H9 (cell line): ENCODE measurements around the gene ERICH4. TPM values are rescaled to one million over a fixed set of nuclear protein-coding genes. Genes with fewer than 3 reads are reported as not detected.

Experiments used
- DNase-seq: peaks from one replicate; pipeline ENCODE4 v3.0.0-alpha.2; 2017
- H2AFZ ChIP-seq: one replicate; pipeline ENCODE4 v1.6.1; 2013; ENCODE audit warnings: mild to moderate bottlenecking, low read length, control low read depth, moderate library complexity
- H2AK5ac ChIP-seq: 2 replicates; pipeline ENCODE4 v1.6.1; 2013; ENCODE audit warnings: low read length, control low read depth, mixed read lengths; ENCODE audit not compliant: insufficient read length
- H2BK120ac ChIP-seq: one replicate; pipeline ENCODE4 v1.6.1; 2013; ENCODE audit warnings: low read depth, mild to moderate bottlenecking, low read length, control low read depth, inconsistent platforms; ENCODE audit not compliant: poor library complexity, severe bottlenecking
- H2BK12ac ChIP-seq: 2 replicates; pipeline ENCODE4 v1.6.1; 2013; ENCODE audit warnings: low read length, control low read depth, mixed read lengths, low read depth; ENCODE audit not compliant: insufficient read length
- H2BK15ac ChIP-seq: 2 replicates; pipeline ENCODE4 v1.6.1; 2013; ENCODE audit warnings: low read depth, low read length, control low read depth
- H2BK20ac ChIP-seq: one replicate; pipeline ENCODE4 v1.6.1; 2013; ENCODE audit warnings: low read depth, mild to moderate bottlenecking, low read length, control low read depth, inconsistent platforms; ENCODE audit not compliant: poor library complexity, severe bottlenecking
- H2BK5ac ChIP-seq: 2 replicates; pipeline ENCODE4 v1.6.1; 2013; ENCODE audit warnings: low read length, control low read depth, mixed read lengths; ENCODE audit not compliant: insufficient read length
- H3K14ac ChIP-seq: 2 replicates; pipeline ENCODE4 v1.6.1; 2013; ENCODE audit warnings: low read length, control low read depth; ENCODE audit not compliant: insufficient read depth
- H3K18ac ChIP-seq: 2 replicates; pipeline ENCODE4 v1.6.1; 2013; ENCODE audit warnings: low read depth, mild to moderate bottlenecking, mixed read lengths, low read length, control low read depth; ENCODE audit not compliant: insufficient read length
- H3K23ac ChIP-seq: 2 replicates; pipeline ENCODE4 v1.6.1; 2013; ENCODE audit warnings: low read length, control low read depth, mixed read lengths, low read depth; ENCODE audit not compliant: insufficient read length
- H3K23me2 ChIP-seq: 2 replicates; pipeline ENCODE4 v1.6.1; 2013; ENCODE audit warnings: low read depth, mild to moderate bottlenecking, mixed read lengths, low read length, control low read depth; ENCODE audit not compliant: insufficient read length, poor library complexity, severe bottlenecking
- H3K27ac ChIP-seq: 2 replicates; pipeline ENCODE4 v1.5.1; 2013; ENCODE audit warnings: low read length, control low read depth, mixed read lengths, low read depth; ENCODE audit not compliant: insufficient read length
- H3K27me3 ChIP-seq: 2 replicates; pipeline ENCODE4 v1.6.1; 2013; ENCODE audit warnings: low read length, control low read depth, inconsistent platforms; ENCODE audit not compliant: insufficient read depth
- H3K4ac ChIP-seq: 2 replicates; pipeline ENCODE4 v1.6.1; 2013; ENCODE audit warnings: low read depth, mild to moderate bottlenecking, control low read depth, inconsistent platforms, low read length, moderate library complexity
- H3K4me1 ChIP-seq: 2 replicates; pipeline ENCODE4 v1.6.1; 2013; ENCODE audit warnings: low read length, control low read depth, inconsistent platforms; ENCODE audit not compliant: insufficient read depth
- H3K4me2 ChIP-seq: 2 replicates; pipeline ENCODE4 v1.6.1; 2013; ENCODE audit warnings: low read length, control low read depth, mixed read lengths; ENCODE audit not compliant: insufficient read length, insufficient read depth
- H3K56ac ChIP-seq: 2 replicates; pipeline ENCODE4 v1.6.1; 2013; ENCODE audit warnings: low read depth, mild to moderate bottlenecking, mixed read lengths, low read length, control low read depth; ENCODE audit not compliant: insufficient read length
- H3K79me1 ChIP-seq: 2 replicates; pipeline ENCODE4 v1.6.1; 2013; ENCODE audit warnings: low read depth, mild to moderate bottlenecking, moderate library complexity, low read length, control low read depth, inconsistent platforms; ENCODE audit not compliant: insufficient read depth, poor library complexity, severe bottlenecking
- H3K79me2 ChIP-seq: 2 replicates; pipeline ENCODE4 v1.6.1; 2013; ENCODE audit warnings: low read length, control low read depth, inconsistent platforms; ENCODE audit not compliant: insufficient read depth
- H3K9ac ChIP-seq: 2 replicates; pipeline ENCODE4 v1.6.1; 2013; ENCODE audit warnings: low read length, control low read depth, mixed read lengths; ENCODE audit not compliant: insufficient read length; ENCODE audit errors: extremely low read depth
- H3K9me3 ChIP-seq: one replicate; pipeline ENCODE4 v1.6.1; 2013; ENCODE audit warnings: low read depth, low read length, inconsistent platforms; ENCODE audit not compliant: control insufficient read depth
- H3T11ph ChIP-seq: one replicate; pipeline ENCODE4 v1.6.1; 2013; ENCODE audit warnings: mild to moderate bottlenecking, low read length, control low read depth, inconsistent platforms
- H4K20me1 ChIP-seq: one replicate; pipeline ENCODE4 v1.6.1; 2013; ENCODE audit not compliant: control insufficient read depth, insufficient read length, insufficient read depth
- H4K5ac ChIP-seq: 2 replicates; pipeline ENCODE4 v1.6.1; 2013; ENCODE audit warnings: low read depth, mild to moderate bottlenecking, mixed read lengths, low read length, control low read depth; ENCODE audit not compliant: insufficient read length
- H4K8ac ChIP-seq: replicated peaks from 2 replicates; pipeline ENCODE4 v1.6.1; 2013; ENCODE audit warnings: low read length, control low read depth, mixed read lengths, low read depth; ENCODE audit not compliant: insufficient read length
- H4K91ac ChIP-seq: 2 replicates; pipeline ENCODE4 v1.6.1; 2013; ENCODE audit warnings: low read depth, mild to moderate bottlenecking, moderate library complexity, mixed read lengths, low read length, control low read depth; ENCODE audit not compliant: insufficient read length
- H3K27ac Mint-ChIP-seq, 3 experiments: 2 replicates in 2 of 3; 3 replicates in 1 of 3; pipeline ENCODE4 v1.8.0; 2020 to 2021; ENCODE audit warnings: mixed read lengths in 3 of 3, mild to moderate bottlenecking in 1 of 3, moderate library complexity in 1 of 3
- H3K27me3 Mint-ChIP-seq: 2 replicates; pipeline ENCODE4 v1.8.0; 2021; ENCODE audit warnings: low read depth, mild to moderate bottlenecking, moderate library complexity, mixed read lengths
- H3K36me3 Mint-ChIP-seq, 3 experiments: 2 replicates in 2 of 3; 3 replicates in 1 of 3; pipeline ENCODE4 v1.8.0; 2020 to 2021; ENCODE audit warnings: low read depth in 3 of 3, mixed read lengths in 3 of 3; ENCODE audit not compliant: insufficient read depth in 1 of 3
- H3K4me1 Mint-ChIP-seq, 2 experiments: 2 replicates each; pipeline ENCODE4 v1.8.0; 2020; ENCODE audit warnings: mixed read lengths in 2 of 2
- H3K4me3 Mint-ChIP-seq, 2 experiments: 2 replicates in 1 of 2; 3 replicates in 1 of 2; pipeline ENCODE4 v1.8.0; 2020 to 2021; ENCODE audit warnings: mild to moderate bottlenecking in 2 of 2, mixed read lengths in 2 of 2, moderate library complexity in 1 of 2
- H3K9me3 Mint-ChIP-seq, 2 experiments: 2 replicates in 1 of 2; 3 replicates in 1 of 2; pipeline ENCODE4 v1.8.0; 2020; ENCODE audit warnings: mild to moderate bottlenecking in 2 of 2, mixed read lengths in 2 of 2, moderate library complexity in 1 of 2
- WGBS: extraction: QIAGEN DNeasy Blood & Tissue Kit; methylation state at CpG from one replicate; pipeline ENCODE4 v1.1.7; 2013; ENCODE audit warnings: missing lambda C conversion rate, low lambda C conversion rate, mixed read lengths; ENCODE audit not compliant: insufficient read length; ENCODE audit errors: extremely low coverage; 5-methylcytosine and 5-hydroxymethylcytosine counted together
- total RNA-seq: library from RNA; stranded (reverse); gene quantifications from 2 replicates; pipeline ENCODE4 v1.2.1, GENCODE V29; 2021
- TF ChIP-seq, protein P1 (sequence below): fragments of 200-600 bp; sonication (generic); conservative IDR thresholded peaks from 3 replicates; pipeline ENCODE4 v1.8.0; 2021; ENCODE audit warnings: antibody characterized with exemption, mild to moderate bottlenecking

Gene ERICH4
- total RNA-seq, 1 experiment from 2014 or later, result not detected

GRCh38 chr19:41430922-41431321 lies 12.0 kb upstream of the ERICH4 start:
- Histone ChIP-seq H3K4me1 (no peaks in the 10 kb centered on the region), H4K20me1 (no peaks in the 10 kb centered on the region), H3K9me3 (no peaks in the 10 kb centered on the region), H3K14ac (no peak overlapping the region), H3K27me3 (no peaks in the 10 kb centered on the region), H3K27ac (no peak overlapping the region), H4K91ac (no peak overlapping the region), H2AFZ (no peak overlapping the region), H3K23ac (no peak overlapping the region), H3K79me2 (no peaks in the 10 kb centered on the region), H2BK20ac (no peak overlapping the region), H2BK12ac (no peak overlapping the region), H4K8ac (no peak overlapping the region), H3K79me1 (no peaks in the 10 kb centered on the region), H3K9ac (no peak overlapping the region), H2BK120ac (no peak overlapping the region), H3K18ac (no peak overlapping the region), H3K23me2 (peaks cover 11% of the 10 kb centered on the region), H3K4me2 (no peak overlapping the region), H3K56ac (no peak overlapping the region), H4K5ac (no peak overlapping the region), H3K4ac (no peak overlapping the region), H2AK5ac (no peak overlapping the region), H3T11ph (no peak overlapping the region), H2BK5ac (no peak overlapping the region), H2BK15ac (no peak overlapping the region)
- peaks cover 14 to 28% (median 28%) of the 10 kb centered on the region in 3 experiments; a peak in 6 of 7 replicates for H3K36me3 Mint-ChIP-seq
- H3K27ac Mint-ChIP-seq, result 0 out of 7 replicates have a peak overlapping the region, but pooled peaks of 1 of the 3 experiments have one; percentile 10
- no peak for DNase-seq
- no CpG with 5 or more reads among the region's 6 CpGs for WGBS
- TF ChIP-seq, protein P1, sequence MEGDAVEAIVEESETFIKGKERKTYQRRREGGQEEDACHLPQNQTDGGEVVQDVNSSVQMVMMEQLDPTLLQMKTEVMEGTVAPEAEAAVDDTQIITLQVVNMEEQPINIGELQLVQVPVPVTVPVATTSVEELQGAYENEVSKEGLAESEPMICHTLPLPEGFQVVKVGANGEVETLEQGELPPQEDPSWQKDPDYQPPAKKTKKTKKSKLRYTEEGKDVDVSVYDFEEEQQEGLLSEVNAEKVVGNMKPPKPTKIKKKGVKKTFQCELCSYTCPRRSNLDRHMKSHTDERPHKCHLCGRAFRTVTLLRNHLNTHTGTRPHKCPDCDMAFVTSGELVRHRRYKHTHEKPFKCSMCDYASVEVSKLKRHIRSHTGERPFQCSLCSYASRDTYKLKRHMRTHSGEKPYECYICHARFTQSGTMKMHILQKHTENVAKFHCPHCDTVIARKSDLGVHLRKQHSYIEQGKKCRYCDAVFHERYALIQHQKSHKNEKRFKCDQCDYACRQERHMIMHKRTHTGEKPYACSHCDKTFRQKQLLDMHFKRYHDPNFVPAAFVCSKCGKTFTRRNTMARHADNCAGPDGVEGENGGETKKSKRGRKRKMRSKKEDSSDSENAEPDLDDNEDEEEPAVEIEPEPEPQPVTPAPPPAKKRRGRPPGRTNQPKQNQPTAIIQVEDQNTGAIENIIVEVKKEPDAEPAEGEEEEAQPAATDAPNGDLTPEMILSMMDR, result no peak
- no peak overlapping the region for H3K4me3 Mint-ChIP-seq
- no peaks in the 10 kb centered on the region for H3K27me3 Mint-ChIP-seq
- H3K4me1 Mint-ChIP-seq, result peaks cover 14 to 27% of the 10 kb centered on the region in 2 experiments
- H3K9me3 Mint-ChIP-seq, result no peaks in the 10 kb centered on the region
